Activated CD8-positive, alpha-beta memory T cell treated with anti-CD3 and anti-CD28 coated beads, Interleukin-2, amount 50 U/mL, for 1 hour (primary cell): ENCODE results near the gene EPAS1.

Experiments used
- DNase-seq: peaks from one replicate; pipeline ENCODE4 v3.0.0-alpha.2; 2020; ENCODE audit errors: extremely low read depth

The EPAS1 gene

DNA sequence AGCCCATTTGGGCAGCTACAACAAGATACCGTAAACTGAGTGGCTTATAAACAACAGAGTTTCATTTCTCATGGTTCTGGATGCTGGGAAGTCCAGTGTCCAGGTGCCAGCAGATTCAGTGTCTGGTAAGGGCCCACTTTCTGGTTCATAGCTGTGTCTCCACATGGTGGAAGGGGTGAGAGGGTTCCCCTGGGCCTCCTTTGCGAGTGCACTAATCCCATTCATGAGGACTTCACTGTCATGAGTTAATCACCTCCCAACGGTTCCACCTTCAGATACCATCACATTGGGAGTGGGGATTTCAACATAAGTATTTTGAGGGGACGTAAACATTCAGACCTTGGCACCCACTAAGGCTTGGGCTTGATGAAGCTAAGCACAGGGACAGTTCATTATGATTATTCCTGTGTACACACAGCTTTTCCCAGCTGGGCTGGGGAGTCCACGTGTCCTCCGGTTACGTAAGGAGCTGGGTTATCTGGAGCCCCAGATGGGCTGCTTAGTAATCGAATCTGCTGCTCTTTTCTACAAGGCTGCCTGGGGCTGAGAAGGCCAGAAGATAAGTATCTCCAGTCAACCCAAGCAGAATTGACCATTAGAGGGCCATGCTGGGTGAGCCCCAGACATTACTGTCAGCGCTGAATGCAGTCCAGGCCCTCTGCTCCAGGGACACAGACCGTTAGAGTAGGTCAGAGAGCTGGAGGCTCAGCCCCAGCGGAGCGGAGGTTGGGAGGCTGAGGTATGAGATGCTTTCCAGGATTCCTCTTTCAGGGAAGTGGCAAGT is 42.7 kb downstream of the EPAS1 start:
- DNase-seq: no peak

DNA sequence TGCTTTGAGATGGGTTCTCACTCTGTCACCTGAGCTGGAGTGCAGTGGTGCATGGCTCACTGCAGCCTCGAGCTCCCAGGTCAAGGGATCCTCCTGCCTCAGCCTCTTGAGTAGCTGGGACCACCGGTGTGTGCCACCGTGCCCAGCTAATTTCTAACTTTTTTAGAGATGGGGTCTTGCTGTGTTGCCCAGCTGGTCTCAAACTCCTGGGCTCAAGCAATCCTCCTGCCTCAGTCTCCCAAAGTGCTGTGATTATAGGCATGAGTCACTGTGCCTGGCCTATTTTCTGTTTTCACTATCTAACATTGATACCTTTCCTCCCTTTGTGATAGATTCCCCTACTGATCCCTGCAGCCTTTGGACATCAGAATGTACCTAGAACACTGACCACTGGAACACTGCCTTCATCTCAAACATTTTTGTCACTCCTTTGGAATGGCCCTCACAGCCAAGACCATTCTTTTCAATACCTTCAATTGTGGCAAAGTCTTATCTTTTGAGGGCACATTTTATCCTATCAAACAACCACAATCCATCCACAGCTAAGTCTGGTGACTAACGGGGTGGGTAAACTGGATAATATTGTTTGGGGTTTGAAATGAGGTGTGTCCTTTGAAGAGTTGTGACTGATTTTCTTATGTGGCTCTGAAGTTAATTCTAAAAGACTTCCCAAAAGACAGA is 43.7 kb downstream of the EPAS1 start:
- DNase-seq: no peak

DNA sequence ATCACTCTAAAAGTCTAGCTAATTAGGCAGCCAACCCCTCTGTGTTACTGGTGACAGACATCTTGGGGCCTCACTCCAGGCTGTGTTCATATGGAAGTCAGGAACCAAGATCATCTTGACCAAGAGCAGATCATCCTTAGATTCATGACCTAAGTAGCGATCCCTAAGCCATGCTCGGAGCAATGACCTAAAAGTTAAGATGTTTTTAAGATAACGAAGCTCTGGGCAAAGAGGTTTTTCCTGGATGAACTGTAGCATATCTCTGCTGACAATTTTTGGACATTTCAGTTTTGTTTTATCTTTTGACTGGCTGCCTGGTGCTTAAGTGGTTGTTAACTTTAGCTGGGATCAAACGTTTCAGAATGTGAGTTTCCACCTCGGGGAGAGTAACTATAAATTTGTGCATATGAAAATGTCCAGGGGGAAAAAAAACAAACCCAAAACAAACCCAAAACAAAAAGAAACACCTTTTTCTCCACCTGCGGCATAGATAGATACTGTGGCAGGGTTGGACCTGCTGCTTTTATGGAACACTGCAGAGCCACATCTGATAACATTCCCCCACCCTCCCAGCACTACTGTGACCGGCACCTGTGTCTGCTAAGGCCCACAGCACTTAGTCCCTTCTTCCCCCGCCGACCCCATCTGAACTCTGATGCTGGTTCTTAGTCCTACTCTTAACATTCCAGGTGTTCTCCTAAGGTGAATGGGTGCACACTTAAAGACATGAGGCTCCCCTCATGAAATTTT is 45.5 kb downstream of the EPAS1 start:
- DNase-seq: no peak

DNA sequence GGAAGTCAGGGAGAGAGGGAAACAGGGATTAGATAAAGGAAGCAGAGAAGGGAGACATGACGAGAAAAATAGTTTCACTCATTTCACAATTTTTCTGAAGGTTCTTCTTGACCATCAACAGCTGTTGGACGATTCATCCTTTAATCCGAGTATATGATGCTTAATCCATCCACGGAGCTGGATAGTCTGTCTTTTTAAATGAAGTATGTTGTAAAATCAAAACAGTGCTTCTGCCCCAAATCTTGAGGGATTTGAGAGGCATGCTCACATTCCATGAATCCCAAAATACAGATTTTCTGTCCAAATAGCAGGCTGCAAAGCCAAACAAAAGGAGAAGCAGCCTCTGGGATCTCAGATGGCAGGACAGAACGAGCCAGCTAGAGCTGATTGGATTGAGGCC is 47.5 kb downstream of the EPAS1 start:
- no peak for DNase-seq

DNA sequence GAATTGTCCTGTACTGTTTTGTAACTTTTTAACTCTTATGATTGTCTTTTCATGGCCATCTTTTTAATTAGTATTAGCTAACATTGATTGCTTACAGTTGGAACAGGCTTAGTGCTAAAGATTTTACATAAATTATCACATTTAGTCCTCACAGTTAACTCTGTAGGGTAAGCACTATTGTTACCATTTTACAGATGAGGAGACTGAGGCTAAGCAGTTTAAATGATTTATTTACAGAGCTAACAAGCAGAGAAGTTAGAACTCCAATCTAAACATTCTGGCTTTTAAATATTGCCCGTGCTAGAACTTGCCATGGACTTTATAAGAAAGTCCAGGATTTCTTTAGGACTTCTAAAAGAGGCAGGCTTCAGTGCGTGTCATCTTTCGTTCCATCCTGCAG is 48.6 kb downstream of the EPAS1 start:
- DNase-seq: no peak

DNA sequence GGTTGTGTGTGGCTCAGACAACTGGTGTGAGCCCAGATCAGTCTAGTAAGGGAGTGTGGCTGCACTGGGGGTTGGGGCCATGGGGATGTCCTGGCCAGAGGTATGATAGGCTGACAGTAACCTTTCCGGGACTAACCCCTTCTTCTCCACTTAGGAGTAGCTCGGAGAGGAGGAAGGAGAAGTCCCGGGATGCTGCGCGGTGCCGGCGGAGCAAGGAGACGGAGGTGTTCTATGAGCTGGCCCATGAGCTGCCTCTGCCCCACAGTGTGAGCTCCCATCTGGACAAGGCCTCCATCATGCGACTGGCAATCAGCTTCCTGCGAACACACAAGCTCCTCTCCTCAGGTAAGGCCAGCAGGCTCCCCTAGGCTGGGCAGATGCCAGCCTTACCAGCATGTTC is 49.5 kb downstream of the EPAS1 start:
- no peak for DNase-seq

DNA sequence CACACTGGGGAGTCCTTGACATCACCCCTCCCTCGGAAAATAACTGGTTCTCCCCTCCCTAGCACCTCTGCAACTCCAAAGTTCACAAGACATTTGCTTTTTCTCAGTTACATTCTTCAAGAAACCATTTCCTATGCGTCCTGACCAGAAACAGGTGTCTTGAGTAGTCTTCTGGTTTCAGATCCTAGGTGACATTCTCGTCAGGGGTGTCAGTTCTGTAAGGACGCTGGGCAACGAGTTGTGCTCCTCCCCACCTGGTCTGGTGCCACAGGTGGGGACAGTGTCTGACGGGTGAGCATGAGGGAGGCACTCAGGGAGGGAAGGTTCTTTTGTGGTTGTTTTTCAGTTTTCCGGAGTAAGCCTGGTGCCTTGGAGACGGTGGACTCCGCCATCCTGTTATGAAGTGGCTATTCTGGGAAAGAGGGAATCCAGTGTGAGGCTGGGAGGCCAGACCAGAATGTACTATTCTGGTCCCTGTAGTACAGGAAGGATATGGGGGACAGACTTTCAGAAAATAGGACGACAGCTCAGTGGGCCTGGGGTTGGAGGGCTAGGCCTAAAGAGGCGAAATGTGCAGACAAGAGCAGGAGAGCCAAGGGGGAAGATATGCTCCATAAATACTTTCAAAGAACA is 50.6 kb downstream of the EPAS1 start:
- no peak for DNase-seq

DNA sequence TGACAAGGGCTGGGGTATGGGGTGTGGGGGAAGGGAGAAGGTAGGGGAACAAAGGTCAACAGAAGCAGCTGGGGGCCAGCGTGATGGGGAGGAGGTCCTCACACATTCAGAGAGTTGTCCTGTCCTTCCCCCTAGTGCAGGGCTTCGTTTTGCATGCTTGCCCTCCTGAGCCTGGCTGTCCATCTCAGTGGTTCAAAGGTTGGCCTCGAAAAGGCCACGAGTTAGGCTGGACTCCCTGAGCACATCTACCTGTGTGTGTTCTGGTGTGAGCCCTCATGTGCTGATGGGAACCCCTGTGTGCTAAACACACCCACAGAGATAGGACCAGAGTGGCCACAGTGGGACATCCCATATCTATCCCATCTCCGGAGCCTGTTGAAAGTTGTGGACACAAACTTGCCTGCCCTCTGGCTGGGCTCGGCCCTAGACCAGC is 51.9 kb downstream of the EPAS1 start:
- DNase-seq: no peak

DNA sequence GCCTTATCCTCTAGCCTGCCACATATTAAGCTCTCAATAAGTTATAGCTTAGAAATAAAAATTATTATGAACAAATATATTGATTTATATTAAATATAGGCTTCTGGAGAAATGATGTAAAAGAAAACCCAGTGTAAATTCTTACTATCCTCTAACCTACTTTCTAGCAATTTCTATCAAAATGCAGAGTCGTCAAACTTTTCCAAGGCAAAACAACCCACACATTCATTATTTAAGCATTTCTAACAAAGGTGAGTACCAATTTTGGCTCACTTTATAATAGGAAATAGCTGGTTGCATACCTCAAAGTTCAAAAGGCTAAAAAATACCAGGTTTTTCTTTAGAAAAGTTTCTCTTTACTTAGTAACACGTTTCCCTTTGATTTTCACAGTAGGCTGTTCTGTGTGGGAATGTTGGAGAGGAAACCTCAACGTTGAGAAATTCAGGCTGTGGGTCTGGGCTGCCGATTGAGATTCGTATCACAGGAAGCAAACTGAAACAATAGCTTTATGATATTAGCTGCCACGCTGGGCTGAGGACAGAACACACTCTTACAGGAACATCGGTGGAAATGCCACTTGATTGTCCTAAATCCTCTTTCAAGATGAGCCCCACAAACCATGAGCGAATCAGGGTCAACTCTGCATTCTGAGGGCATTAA is 53.0 kb downstream of the EPAS1 start:
- DNase-seq: no peak

DNA sequence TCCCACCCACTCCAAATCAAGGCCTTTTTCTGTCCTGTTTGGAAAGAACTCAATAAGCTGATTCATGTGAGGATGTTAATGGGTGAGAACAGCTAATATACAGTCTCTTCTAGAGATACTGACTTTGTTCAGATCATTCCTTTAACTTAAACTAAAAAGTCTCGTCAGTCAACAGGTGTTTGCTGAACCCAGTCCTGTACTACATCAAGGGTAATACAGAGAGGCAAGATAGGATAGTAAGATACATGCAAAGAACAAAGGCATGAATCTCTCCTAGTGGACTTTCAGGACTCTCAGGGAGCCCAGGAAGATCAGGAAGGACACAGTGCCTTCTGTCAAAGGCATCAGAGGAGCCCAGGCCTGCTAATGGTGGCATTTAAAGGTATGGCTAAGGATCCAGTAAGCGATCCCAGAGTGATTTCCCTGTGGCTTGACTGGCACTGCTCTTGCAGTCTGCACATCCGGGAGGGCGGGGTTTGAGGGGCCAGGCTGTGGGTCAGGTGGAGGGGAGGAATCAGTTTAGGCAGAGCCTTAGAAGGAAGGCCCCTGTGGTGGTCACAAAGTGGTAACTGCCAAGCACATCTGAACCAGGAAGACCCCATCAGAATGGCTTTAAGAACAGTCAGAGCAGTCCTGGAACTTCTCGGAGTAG is 54.0 kb downstream of the EPAS1 start:
- no peak for DNase-seq

DNA sequence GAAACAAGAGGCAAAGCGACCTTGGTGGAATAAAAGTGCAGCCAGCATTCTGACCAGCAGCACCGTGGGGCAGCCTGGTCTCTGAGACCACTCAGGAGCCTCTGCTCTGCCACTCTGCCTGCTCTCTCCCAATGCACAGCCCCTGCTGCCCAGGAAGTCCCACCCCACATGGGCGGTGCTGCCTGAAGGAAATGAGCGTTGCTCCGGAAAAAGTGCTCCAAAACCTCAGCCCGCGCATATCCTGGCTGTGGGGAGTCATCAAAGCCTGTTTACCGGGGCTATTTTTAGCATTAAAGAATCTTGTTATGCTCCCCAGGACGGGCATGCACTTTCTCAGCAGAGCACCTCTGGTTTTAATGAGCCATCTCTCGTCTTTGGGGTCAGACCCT is 54.5 kb downstream of the EPAS1 start:
- DNase-seq: peak; percentile 49

DNA sequence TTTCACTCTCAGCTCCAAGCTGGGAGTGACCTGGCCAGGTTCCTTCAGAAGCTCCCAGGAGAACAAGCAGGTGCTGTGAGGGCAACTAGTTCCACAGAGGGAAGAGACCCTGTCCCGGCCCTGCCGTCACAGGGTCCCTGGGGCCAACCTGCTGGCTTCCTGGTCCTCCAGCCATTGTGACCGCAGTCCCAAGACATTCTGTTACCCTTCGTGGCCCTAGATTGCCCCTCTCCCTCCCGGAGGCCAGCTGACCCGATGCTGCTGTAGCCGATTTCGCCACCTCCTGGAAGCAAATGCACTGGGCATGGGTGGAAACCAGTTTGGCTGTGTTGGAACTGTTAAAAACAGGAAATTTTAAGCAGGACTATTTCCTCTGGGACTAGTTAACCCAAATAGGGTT is 55.4 kb downstream of the EPAS1 start:
- DNase-seq: no peak

DNA sequence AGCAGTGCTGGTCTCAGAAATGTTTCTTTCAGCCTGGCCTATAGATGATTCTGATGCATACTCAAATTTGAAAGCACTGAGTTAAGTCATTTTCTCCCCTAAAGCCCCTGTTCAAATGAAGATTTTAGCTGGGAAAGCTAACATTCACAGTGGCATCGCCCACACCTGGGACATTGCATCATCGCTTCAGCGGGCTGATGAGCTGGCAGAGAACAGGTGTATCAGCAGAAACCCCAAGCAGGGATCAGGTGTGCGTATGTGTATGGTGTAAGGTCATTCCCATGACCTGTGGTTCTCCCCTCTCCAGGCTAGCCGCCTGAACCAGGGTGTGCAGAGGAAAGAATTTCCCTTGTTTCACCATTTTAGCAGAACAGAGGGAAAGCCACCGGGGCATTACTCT is 56.3 kb downstream of the EPAS1 start:
- DNase-seq: no peak

DNA sequence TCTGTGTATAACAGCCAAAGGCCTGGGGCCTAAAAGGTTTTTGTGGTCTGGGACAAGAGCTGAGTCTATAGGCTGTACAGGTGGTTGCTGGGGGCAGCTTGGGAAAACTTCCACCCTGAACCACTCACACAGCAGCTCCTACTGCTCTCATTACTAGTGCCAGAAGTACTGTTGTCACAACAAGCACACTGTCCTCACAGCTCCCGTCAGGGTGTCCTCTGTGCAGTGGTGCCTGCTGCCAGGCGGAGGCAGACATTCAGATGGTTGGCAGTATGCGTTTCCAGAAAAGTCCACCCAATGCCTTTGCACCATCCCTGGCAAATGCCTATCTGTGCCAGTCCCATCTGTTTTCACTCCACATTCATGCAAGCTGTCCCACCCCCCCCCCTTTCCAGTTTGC is 58.5 kb downstream of the EPAS1 start:
- no peak for DNase-seq

DNA sequence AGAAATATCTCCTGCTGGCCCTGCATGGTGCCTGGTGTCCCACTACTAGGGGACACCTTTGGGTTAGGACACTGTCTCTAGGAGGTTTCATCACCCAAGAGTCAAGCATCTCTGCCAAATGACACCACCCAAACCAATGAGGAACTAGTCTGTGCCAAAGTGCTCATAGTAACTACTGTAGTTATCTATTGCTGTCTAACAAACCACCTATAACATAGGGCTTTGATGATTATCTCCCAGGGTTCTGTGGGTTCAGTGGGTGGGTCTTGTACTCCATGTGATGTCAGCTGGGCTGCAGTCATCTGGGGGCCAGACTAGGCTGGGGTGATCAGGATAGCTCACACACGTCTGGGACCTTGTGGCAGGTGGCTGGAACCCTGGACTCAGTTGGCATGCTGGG is 59.8 kb downstream of the EPAS1 start:
- DNase-seq: no peak

DNA sequence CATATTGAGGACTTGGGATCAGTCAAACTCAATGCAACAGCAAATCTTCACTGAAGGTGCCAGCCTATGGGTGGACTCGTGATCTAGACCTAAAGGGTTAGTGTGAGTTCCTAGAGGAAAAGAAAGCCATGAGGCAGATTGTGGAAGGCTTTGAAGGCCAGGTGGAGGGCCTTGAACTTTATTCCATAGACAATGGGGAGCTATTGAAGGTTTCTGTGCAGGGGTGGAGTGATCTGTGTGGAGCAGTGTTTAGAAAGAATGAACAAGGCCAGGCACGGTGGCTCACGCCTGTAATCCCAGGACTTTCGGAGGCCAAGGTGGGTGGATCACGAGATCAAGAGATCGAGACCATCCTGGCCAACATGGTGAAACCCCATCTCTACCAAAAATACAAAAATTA is 61.5 kb downstream of the EPAS1 start:
- no peak for DNase-seq

DNA sequence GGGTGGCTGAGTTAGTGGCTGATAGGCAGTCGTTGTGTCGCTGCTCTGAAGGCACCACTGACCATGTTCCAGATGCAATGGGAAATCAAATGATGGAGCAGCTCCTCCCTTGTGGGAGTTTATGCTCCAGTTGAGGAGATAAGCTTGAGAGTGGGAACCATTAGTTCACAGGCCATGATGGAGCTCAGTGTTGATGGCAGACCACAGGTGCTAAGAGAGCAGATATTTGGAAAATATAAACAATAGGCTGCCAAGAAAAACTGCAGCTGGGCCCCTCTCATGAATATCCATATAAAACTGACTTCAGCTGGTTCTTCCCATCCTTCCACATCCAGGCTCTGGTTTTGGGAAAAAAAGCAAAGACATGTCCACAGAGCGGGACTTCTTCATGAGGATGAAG is 63.1 kb downstream of the EPAS1 start:
- no peak for DNase-seq

DNA sequence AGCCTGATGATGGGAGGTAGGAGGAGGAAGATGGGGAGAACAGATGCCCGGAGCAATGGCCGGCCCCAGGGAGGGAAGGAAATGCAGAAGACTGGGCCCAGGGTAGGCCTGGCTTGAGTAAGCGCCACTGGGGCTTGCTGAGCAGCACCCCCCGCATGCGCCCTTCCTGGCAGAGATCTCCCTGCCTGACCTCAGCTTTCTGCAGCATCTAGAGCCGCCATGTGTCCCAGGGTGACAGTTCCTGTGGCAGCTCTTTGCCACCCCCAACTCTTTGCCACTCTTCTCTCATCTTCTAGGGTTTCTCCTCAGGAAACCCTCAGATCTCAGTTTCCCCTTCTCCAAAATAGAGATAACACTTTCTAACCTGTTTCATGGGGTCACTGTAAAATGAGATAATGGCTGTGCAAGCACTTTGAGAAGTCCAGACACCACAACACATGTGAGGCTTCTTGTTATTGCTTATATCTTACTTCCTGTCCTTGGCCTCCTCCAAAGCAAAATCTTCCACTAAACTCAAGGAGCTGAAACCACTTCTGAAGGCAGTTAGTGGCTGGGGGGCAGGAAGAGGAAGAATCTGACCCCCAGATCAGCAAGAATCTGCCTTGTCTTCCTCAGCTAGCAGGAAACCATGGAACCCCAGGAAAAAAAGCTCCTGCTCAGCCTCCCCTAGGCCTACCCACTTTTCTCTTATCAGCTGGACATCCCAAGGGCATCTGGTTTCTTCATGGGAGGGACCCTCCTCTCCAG is 64.9 kb downstream of the EPAS1 start:
- DNase-seq: no peak

DNA sequence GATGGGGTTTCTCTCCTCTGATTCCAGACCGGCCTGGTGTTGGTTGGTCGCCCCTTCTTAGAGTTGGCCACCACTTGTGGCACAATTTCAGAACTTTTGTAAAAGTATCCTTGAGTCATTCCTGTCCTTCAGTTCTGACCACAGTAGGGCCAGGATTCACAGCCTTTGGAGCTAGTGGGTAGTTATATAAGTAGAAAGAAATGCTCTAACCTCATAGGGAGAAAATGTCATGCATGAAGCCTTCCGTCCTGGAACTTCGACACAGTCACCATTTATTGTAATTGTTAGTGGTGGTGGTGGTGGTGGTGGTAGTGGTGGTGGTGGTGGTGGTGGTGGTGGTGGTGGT is 65.4 kb downstream of the EPAS1 start:
- DNase-seq: no peak

DNA sequence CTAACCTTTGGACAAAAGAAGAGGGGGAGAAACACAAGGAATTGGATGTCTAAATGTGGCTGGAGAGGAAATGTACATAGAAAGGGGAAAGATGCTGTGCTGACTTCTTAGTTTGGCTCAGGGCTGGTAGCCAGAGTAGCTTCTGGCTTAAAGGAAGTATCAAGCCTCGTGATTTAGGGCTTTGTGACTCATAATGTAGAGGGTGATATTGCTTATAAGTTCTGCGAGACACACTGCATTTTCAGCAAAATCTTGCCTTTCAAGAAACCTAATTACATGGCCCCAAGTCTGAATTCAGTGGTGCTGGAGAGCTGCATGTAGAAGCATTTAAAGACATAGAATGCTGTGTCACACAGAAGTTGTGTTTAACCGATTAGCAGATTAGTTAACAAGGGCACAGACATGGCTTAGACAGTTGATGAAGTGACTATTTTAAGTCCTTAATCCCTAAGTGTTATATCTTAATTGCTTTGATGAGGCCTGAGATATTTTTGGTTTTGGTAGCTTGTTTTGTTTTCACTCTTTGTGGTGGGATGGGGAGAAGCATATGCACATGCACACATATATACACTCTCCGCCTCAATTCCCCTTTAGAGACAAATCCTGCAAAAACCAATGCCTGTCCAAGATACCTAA is 66.4 kb downstream of the EPAS1 start:
- DNase-seq: no peak
